HEK293 (cell line): ENCODE data around the gene LMTK3.

Source experiments
- HOXA7 ChIP-seq: sonication (generic); formaldehyde crosslinking; IDR thresholded peaks from 2 replicates; pipeline ENCODE4 v1.8.1; 2022; ENCODE audit warnings: missing genetic modification reagents, borderline replicate concordance
- KLF10 ChIP-seq: fragments of 450-650 bp; IDR thresholded peaks from 2 replicates; pipeline ENCODE4 v1.5.1; 2018; ENCODE audit warnings: missing biosample characterization, mild to moderate bottlenecking, missing genetic modification characterization
- KLF16 ChIP-seq: fragments of 450-650 bp; formaldehyde crosslinking; IDR thresholded peaks from 2 replicates; pipeline ENCODE4 v1.5.1; 2017; ENCODE audit warnings: missing biosample characterization, missing genetic modification characterization
- PRDM4 ChIP-seq: fragments of 450-650 bp; formaldehyde crosslinking; IDR thresholded peaks from 2 replicates; pipeline ENCODE4 v1.5.1; 2017; ENCODE audit warnings: missing biosample characterization, missing genetic modification characterization
- SCRT1 ChIP-seq: fragments of 450-650 bp; formaldehyde crosslinking; IDR thresholded peaks from 2 replicates; pipeline ENCODE4 v1.5.1; 2016; ENCODE audit warnings: missing biosample characterization, missing genetic modification characterization, borderline replicate concordance
- TCF7L2 ChIP-seq: IDR thresholded peaks from 2 replicates; pipeline ENCODE4 v1.6.1; 2011; ENCODE audit warnings: low read depth, mild to moderate bottlenecking, inconsistent platforms, low read length, moderate library complexity, borderline replicate concordance
- ZBTB8A ChIP-seq: fragments of 450-650 bp; formaldehyde crosslinking; IDR thresholded peaks from 2 replicates; pipeline ENCODE4 v1.5.1; 2016; ENCODE audit warnings: missing biosample characterization, missing genetic modification characterization
- ZFHX2 ChIP-seq: fragments of 450-650 bp; formaldehyde crosslinking; conservative IDR thresholded peaks from 2 replicates; pipeline ENCODE4 v1.5.1; 2016; ENCODE audit warnings: missing biosample characterization, missing genetic modification characterization
- ZFP69B ChIP-seq: fragments of 450-650 bp; formaldehyde crosslinking; IDR thresholded peaks from 2 replicates; pipeline ENCODE4 v1.5.1; 2016; ENCODE audit warnings: missing biosample characterization, missing genetic modification characterization
- ZNF174 ChIP-seq: fragments of 450-650 bp; formaldehyde crosslinking; IDR thresholded peaks from 2 replicates; pipeline ENCODE4 v1.5.0; 2017; ENCODE audit warnings: missing biosample characterization, mild to moderate bottlenecking, missing genetic modification characterization
- ZNF302 ChIP-seq: fragments of 450-650 bp; formaldehyde crosslinking; IDR thresholded peaks from 2 replicates; pipeline ENCODE4 v1.5.1; 2016; ENCODE audit warnings: missing biosample characterization, missing genetic modification characterization, low read depth
- ZNF335 ChIP-seq: fragments of 450-650 bp; formaldehyde crosslinking; conservative IDR thresholded peaks from 2 replicates; pipeline ENCODE4 v1.5.1; 2016; ENCODE audit warnings: missing biosample characterization, missing genetic modification characterization
- ZNF341 ChIP-seq: fragments of 450-650 bp; formaldehyde crosslinking; IDR thresholded peaks from 2 replicates; pipeline ENCODE4; 2016; ENCODE audit warnings: low read depth, missing biosample characterization, missing genetic modification characterization
- ZNF398 ChIP-seq: fragments of 450-650 bp; formaldehyde crosslinking; IDR thresholded peaks from 2 replicates; pipeline ENCODE4 v1.5.1; 2017; ENCODE audit warnings: missing biosample characterization, missing genetic modification characterization
- ZNF449 ChIP-seq: fragments of 450-650 bp; formaldehyde crosslinking; IDR thresholded peaks from 2 replicates; pipeline ENCODE4 v1.5.1; 2017; ENCODE audit warnings: missing biosample characterization, mild to moderate bottlenecking, missing genetic modification characterization, moderate library complexity
- ZNF518A ChIP-seq: fragments of 450-650 bp; formaldehyde crosslinking; conservative IDR thresholded peaks from 2 replicates; pipeline ENCODE4 v1.5.1; 2016; ENCODE audit warnings: low read depth, missing biosample characterization, missing genetic modification characterization
- ZNF544 ChIP-seq: fragments of 450-650 bp; formaldehyde crosslinking; IDR thresholded peaks from 2 replicates; pipeline ENCODE4 v1.5.0; 2017; ENCODE audit warnings: missing biosample characterization, missing genetic modification characterization
- ZNF548 ChIP-seq: fragments of 450-650 bp; formaldehyde crosslinking; IDR thresholded peaks from 2 replicates; pipeline ENCODE4 v1.5.1; 2016; ENCODE audit warnings: missing biosample characterization, missing genetic modification characterization
- ZNF558 ChIP-seq: fragments of 450-650 bp; formaldehyde crosslinking; IDR thresholded peaks from 2 replicates; pipeline ENCODE4 v1.5.1; 2016; ENCODE audit warnings: missing biosample characterization, missing genetic modification characterization
- ZNF670 ChIP-seq: fragments of 450-650 bp; formaldehyde crosslinking; IDR thresholded peaks from 2 replicates; pipeline ENCODE4 v1.5.1; 2016; ENCODE audit warnings: missing biosample characterization, missing genetic modification characterization, low read depth
- ZNF692 ChIP-seq: fragments of 450-650 bp; formaldehyde crosslinking; IDR thresholded peaks from 2 replicates; pipeline ENCODE4 v1.5.1; 2016; ENCODE audit warnings: missing biosample characterization, missing genetic modification characterization
- ZNF792 ChIP-seq: fragments of 450-650 bp; formaldehyde crosslinking; IDR thresholded peaks from 2 replicates; pipeline ENCODE4 v1.5.1; 2016; ENCODE audit warnings: missing biosample characterization, missing genetic modification characterization
- ZNF830 ChIP-seq: fragments of 450-650 bp; IDR thresholded peaks from 2 replicates; pipeline ENCODE4 v1.5.0; 2018; ENCODE audit warnings: missing biosample characterization, missing genetic modification characterization, low read depth, mild to moderate bottlenecking, moderate library complexity
- ZNF843 ChIP-seq: fragments of 450-650 bp; formaldehyde crosslinking; IDR thresholded peaks from 2 replicates; pipeline ENCODE4 v1.5.1; 2016; ENCODE audit warnings: missing biosample characterization, missing genetic modification characterization

The LMTK3 gene

GRCh38 chr19:48445606-48446481, 65.8 kb downstream of the LMTK3 start, which contains the start of gene GRWD1 (continued):
- TF ChIP-seq ZNF398 (tag by site-specific recombination) (0 out of 2 replicates have a peak, but pooled peaks have one; percentile 7), TCF7L2 (no peak), ZNF335 (tag by site-specific recombination) (peak; percentile 97), ZNF548 (tag by site-specific recombination) (no peak), ZNF830 (no peak), ZNF341 (tag by site-specific recombination) (peak; percentile 27; the same call in 1 of the 2 replicates), ZFHX2 (tag by site-specific recombination) (no peak), KLF10 (tag by site-specific recombination) (0 out of 2 replicates have a peak, but pooled peaks have one; percentile 7), ZFP69B (tag by site-specific recombination) (no peak; the same call in 1 of the 2 replicates), SCRT1 (tag by site-specific recombination) (0 out of 2 replicates have a peak, but pooled peaks have one; percentile 36), ZBTB8A (no peak), ZNF544 (tag by site-specific recombination) (no peak), ZNF670 (no peak), ZNF518A (tag by site-specific recombination) (no peak), ZNF449 (no peak), KLF16 (tag by site-specific recombination) (peak; percentile 52), ZNF792 (tag by site-specific recombination) (no peak), ZNF558 (tag by site-specific recombination) (no peak), ZNF843 (tag by site-specific recombination) (0 out of 2 replicates have a peak, but pooled peaks have one; percentile 25), PRDM4 (tag by site-specific recombination) (peak; percentile 95; the same call in 1 of the 2 replicates), ZNF174 (tag by site-specific recombination) (no peak), ZNF692 (tag by site-specific recombination) (no peak; the same call in 1 of the 2 replicates), ZNF302 (no peak), HOXA7 (no peak)
